Neutrophil (primary cell): ENCODE data around the gene SOCS6.
"Not testable (repeated sequence)": the region's sequence is repeated elsewhere in the genome, so short reads cannot be mapped to it uniquely, and the experiment has no call there.

Experiments
- H3K27ac ChIP-seq: fragments of 200-600 bp; sonication (generic); 2 replicates; pipeline ENCODE4 v1.5.1; 2016; ENCODE audit warnings: mild to moderate bottlenecking, moderate library complexity
- H3K27me3 ChIP-seq: fragments of 200-600 bp; sonication (generic); 2 replicates; pipeline ENCODE4 v1.6.0; 2016; ENCODE audit warnings: mild to moderate bottlenecking
- H3K36me3 ChIP-seq: fragments of 200-600 bp; sonication (generic); 2 replicates; pipeline ENCODE4 v1.5.1; 2017
- H3K4me1 ChIP-seq, 2 experiments: fragments of 200-600 bp in 1 of 2; sonication (generic) in 1 of 2; 1 replicate in 1 of 2; 2 replicates in 1 of 2; pipeline versions ENCODE4 v1.5.1 to v1.6.1; 2013 to 2016; ENCODE audit warnings: low read depth in 1 of 2, low read length in 1 of 2, mild to moderate bottlenecking in 1 of 2, moderate library complexity in 1 of 2; ENCODE audit not compliant: control insufficient read depth in 1 of 2, insufficient read depth in 1 of 2
- H3K4me3 ChIP-seq, 2 experiments: fragments of 200-600 bp in 1 of 2; sonication (generic) in 1 of 2; 1 replicate in 1 of 2; 2 replicates in 1 of 2; pipeline ENCODE4 v1.5.1; 2013 to 2016; ENCODE audit warnings: low read depth in 1 of 2, low read length in 1 of 2, mild to moderate bottlenecking in 1 of 2, moderate library complexity in 1 of 2
- H3K9me3 ChIP-seq: fragments of 200-600 bp; sonication (generic); 2 replicates; pipeline ENCODE4 v1.5.1; 2016
- CTCF ChIP-seq: fragments of 200-600 bp; sonication (generic); IDR thresholded peaks from 2 replicates; pipeline ENCODE4 v1.5.1; 2016; ENCODE audit warnings: antibody characterized with exemption

SOCS6 gene

GRCh38 chr18:70337139-70337972 is 48.5 kb downstream of the SOCS6 start:
- Histone ChIP-seq H3K4me3 (no peak overlapping the region), H3K36me3 (no peaks in the 10 kb centered on the region), H3K27me3 (no peaks in the 10 kb centered on the region), H3K4me1 (no peaks in the 10 kb centered on the region), H3K9me3 (no peaks in the 10 kb centered on the region), H3K27ac (no peak overlapping the region)
- TF ChIP-seq CTCF: no peak

- Histone ChIP-seq H3K4me1 (no peaks in the 10 kb centered on the region), H3K27me3 (no peaks in the 10 kb centered on the region), H3K36me3 (no peaks in the 10 kb centered on the region), H3K4me3 (no peak overlapping the region), H3K27ac (no peak overlapping the region), H3K9me3 (no peaks in the 10 kb centered on the region)
- TF ChIP-seq CTCF: no peak
Measured at GRCh38 chr18:70338890-70339289, 50.0 kb downstream of the SOCS6 start.

- Histone ChIP-seq H3K4me3 (no peak overlapping the region), H3K4me1 (no peaks in the 10 kb centered on the region), H3K27ac (no peak overlapping the region), H3K9me3 (no peaks in the 10 kb centered on the region), H3K36me3 (no peaks in the 10 kb centered on the region), H3K27me3 (no peaks in the 10 kb centered on the region)
- TF ChIP-seq CTCF: no peak
Measured at GRCh38 chr18:70339915-70340314, 51.1 kb downstream of the SOCS6 start.

- not testable (repeated sequence) for H3K36me3 ChIP-seq, H3K27me3 ChIP-seq, H3K4me1 ChIP-seq, H3K4me3 ChIP-seq, H3K27ac ChIP-seq, H3K9me3 ChIP-seq
Measured at GRCh38 chr18:70348481-70348880, 59.6 kb downstream of the SOCS6 start.

- Histone ChIP-seq H3K27ac (no peak overlapping the region), H3K9me3 (no peaks in the 10 kb centered on the region), H3K36me3 (no peaks in the 10 kb centered on the region), H3K4me1 (no peaks in the 10 kb centered on the region), H3K4me3 (no peak overlapping the region), H3K27me3 (no peaks in the 10 kb centered on the region)
- no peak for TF ChIP-seq CTCF
Measured at GRCh38 chr18:70349316-70349715, 60.5 kb downstream of the SOCS6 start.

GRCh38 chr18:70354080-70354479 is 65.2 kb downstream of the SOCS6 start:
- no peaks in the 10 kb centered on the region for H3K4me1 ChIP-seq
- H3K36me3 ChIP-seq: no peaks in the 10 kb centered on the region
- H3K9me3 ChIP-seq: no peaks in the 10 kb centered on the region
- H3K4me3 ChIP-seq: no peak overlapping the region
- H3K27me3 ChIP-seq: no peaks in the 10 kb centered on the region
- TF ChIP-seq CTCF: no peak
- H3K27ac ChIP-seq: no peak overlapping the region
